Stimulated activated CD8-positive, alpha-beta memory T cell treated with anti-CD3 and anti-CD28 coated beads, Interleukin-2, amount 100 ng/mL, for 48 hours (primary cell): ENCODE data around the gene TEKTIP1.
"Not testable (repeated sequence)": the region's sequence is repeated elsewhere in the genome, so short reads cannot be mapped to it uniquely, and the experiment has no call there.

ENCODE experiments used
- DNase-seq, 2 donors: peaks; one replicate each; pipeline ENCODE4 v3.0.0-alpha.2; 2020; ENCODE audit warnings: low read depth in 2 of 2

TEKTIP1 gene

GRCh38 chr19:3557461-3558248, 18.7 kb downstream of the TEKTIP1 start, which contains the start of gene MFSD12:
TSS of gene MFSD12 (minus strand) at chr19:3557586. CDS start at chr19:3557403, 183 bp downstream.
- peak; percentile 95 for DNase-seq

GRCh38 chr19:3563709-3564524, 24.9 kb downstream of the TEKTIP1 start:
- DNase-seq = no peak

- DNase-seq = no peak
Measured at GRCh38 chr19:3565139-3565538, 26.2 kb downstream of the TEKTIP1 start.

- DNase-seq = not testable (repeated sequence)
Measured at GRCh38 chr19:3570042-3570441, 31.1 kb downstream of the TEKTIP1 start.

- no peak for DNase-seq
Measured at GRCh38 chr19:3570606-3571011, 31.6 kb downstream of the TEKTIP1 start.

GRCh38 chr19:3572132-3572854, 33.3 kb downstream of the TEKTIP1 start:
- DNase-seq = peak; percentile 99

- DNase-seq = no peak
Measured at GRCh38 chr19:3572855-3573161, 33.8 kb downstream of the TEKTIP1 start, which contains the start of gene HMG20B. TSS of gene HMG20B (plus strand) at chr19:3572944. CDS start at chr19:3573310, 366 bp downstream.

- DNase-seq = no peak
Measured at GRCh38 chr19:3573162-3573857, 34.3 kb downstream of the TEKTIP1 start.

GRCh38 chr19:3573858-3574637, 35.1 kb downstream of the TEKTIP1 start:
- peak; percentile 88 to 97 for DNase-seq

GRCh38 chr19:3575260-3575741, 36.3 kb downstream of the TEKTIP1 start:
- no peak for DNase-seq

- no peak for DNase-seq
Measured at GRCh38 chr19:3575949-3576673, 37.1 kb downstream of the TEKTIP1 start.

- no peak for DNase-seq
Measured at GRCh38 chr19:3576696-3577443, 37.9 kb downstream of the TEKTIP1 start.

- no peak for DNase-seq
Measured at GRCh38 chr19:3577723-3578344, 38.9 kb downstream of the TEKTIP1 start.

- no peak for DNase-seq
Measured at GRCh38 chr19:3578390-3578789, 39.4 kb downstream of the TEKTIP1 start.

- no peak for DNase-seq
Measured at GRCh38 chr19:3580156-3580934, 41.4 kb downstream of the TEKTIP1 start.

GRCh38 chr19:3581792-3582191, 42.8 kb downstream of the TEKTIP1 start:
- not testable (repeated sequence) for DNase-seq

GRCh38 chr19:3584036-3584802, 45.2 kb downstream of the TEKTIP1 start:
- not testable (repeated sequence) for DNase-seq
